ENCODE measurements around the gene ARMC9.

DNA sequence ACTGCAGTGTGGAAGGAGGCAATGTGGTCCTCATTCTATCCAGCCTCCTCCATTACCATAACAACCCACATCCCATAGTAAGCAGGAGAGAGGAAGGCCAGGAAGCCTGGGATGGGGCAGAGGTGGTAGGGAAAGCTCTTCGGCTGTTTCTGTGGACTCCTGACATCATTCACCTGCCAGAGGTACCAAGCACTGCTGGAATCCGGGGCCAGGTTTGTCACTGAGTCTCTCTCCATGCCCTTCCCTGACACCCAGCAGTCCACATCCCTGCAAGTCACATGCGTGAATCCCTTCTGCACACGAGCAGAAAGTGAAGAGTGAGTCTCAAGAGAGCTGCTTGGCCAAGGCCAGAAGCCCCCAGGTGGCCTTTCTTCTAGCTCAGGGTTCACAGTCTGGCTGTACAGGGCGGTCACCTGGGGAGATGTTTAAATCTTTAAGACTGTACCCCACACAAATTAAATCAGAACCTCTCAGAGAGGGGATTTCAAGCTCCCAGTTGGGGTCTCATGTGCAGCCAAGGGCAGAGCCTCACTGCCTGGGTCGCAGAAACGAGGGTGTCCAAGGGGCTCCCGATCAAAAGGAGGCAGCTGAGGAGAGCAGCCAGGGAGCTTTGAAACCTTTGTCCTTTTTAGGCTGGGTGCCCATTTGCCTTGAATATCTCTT is 94.2 kb downstream of the ARMC9 start:
- TF ChIP-seq POLR2A (IDR thresholded peaks at IDR 0.05): no peak
- TF ChIP-seq, protein P1, sequence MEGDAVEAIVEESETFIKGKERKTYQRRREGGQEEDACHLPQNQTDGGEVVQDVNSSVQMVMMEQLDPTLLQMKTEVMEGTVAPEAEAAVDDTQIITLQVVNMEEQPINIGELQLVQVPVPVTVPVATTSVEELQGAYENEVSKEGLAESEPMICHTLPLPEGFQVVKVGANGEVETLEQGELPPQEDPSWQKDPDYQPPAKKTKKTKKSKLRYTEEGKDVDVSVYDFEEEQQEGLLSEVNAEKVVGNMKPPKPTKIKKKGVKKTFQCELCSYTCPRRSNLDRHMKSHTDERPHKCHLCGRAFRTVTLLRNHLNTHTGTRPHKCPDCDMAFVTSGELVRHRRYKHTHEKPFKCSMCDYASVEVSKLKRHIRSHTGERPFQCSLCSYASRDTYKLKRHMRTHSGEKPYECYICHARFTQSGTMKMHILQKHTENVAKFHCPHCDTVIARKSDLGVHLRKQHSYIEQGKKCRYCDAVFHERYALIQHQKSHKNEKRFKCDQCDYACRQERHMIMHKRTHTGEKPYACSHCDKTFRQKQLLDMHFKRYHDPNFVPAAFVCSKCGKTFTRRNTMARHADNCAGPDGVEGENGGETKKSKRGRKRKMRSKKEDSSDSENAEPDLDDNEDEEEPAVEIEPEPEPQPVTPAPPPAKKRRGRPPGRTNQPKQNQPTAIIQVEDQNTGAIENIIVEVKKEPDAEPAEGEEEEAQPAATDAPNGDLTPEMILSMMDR (IDR thresholded peaks at IDR 0.05): no peak

Measured in upper lobe of left lung (tissue), 4 donors.